Measurements from ENCODE around the gene ING2. TPM values are rescaled to one million over a fixed set of nuclear protein-coding genes. Genes with fewer than 3 reads are reported as not detected.

ING2 gene
- total RNA-seq, 4 donors from 2014 or later: 12.9 to 23.0 (median 17.6) TPM

GRCh38 chr4:183543435-183543834 lies 38.6 kb downstream of the ING2 start:
- TF ChIP-seq CTCF (IDR thresholded peaks at IDR 0.05; ENCODE audit: low read depth): no peak

- TF ChIP-seq CTCF (IDR thresholded peaks at IDR 0.05; ENCODE audit: low read depth): no peak
Observed at GRCh38 chr4:183544109-183544508, 39.3 kb downstream of the ING2 start.

- no peak for TF ChIP-seq CTCF (IDR thresholded peaks at IDR 0.05; ENCODE audit: low read depth)
Observed at GRCh38 chr4:183546376-183546775, 41.5 kb downstream of the ING2 start.

- no peak for TF ChIP-seq CTCF (IDR thresholded peaks at IDR 0.05; ENCODE audit: low read depth)
Observed at GRCh38 chr4:183548306-183548705, 43.4 kb downstream of the ING2 start.

- no peak for TF ChIP-seq CTCF (IDR thresholded peaks at IDR 0.05; ENCODE audit: low read depth)
Observed at GRCh38 chr4:183550345-183551093, 45.7 kb downstream of the ING2 start.

GRCh38 chr4:183552274-183553146 lies 47.7 kb downstream of the ING2 start:
- no peak for TF ChIP-seq CTCF (IDR thresholded peaks at IDR 0.05; ENCODE audit: low read depth)

Measured in subcutaneous adipose tissue (tissue), 4 donors.